ENCODE measurements around the gene PSEN2.
A peak's percentile ranks its signal among the peaks of the same experiment; 100 is the strongest.
"Not testable (repeated sequence)": the region's sequence is repeated elsewhere in the genome, so short reads cannot be mapped to it uniquely, and the experiment has no call there.

Gene PSEN2

GRCh38 chr1:226916497-226916896, 46.1 kb downstream of the PSEN2 start:
- DNase-seq (ENCODE audit: low spot score), result no peak

- DNase-seq (ENCODE audit: low spot score), result no peak
Measured at GRCh38 chr1:226919587-226919986, 49.2 kb downstream of the PSEN2 start.

DNA sequence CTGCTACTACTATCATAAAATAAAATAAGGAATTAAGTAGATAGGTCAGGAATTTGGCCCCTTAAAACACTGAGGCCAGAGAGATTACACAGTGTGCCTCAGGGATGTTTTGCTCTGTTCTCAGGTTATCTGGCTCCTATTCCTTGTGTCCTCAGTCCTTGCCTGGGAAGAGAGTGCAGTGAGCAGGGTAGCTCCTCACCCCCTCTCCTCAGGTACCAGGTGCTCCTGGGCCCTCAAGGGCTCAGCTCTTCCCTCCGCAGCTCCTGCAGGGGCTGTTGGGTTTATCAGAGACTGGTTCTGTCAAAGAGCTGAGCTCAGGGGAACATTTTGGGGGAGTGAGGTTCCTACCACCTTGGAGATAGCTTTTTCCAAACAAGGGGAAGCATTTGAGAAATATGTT, 49.6 kb downstream of the PSEN2 start:
- DNase-seq (ENCODE audit: low spot score), result no peak

DNA sequence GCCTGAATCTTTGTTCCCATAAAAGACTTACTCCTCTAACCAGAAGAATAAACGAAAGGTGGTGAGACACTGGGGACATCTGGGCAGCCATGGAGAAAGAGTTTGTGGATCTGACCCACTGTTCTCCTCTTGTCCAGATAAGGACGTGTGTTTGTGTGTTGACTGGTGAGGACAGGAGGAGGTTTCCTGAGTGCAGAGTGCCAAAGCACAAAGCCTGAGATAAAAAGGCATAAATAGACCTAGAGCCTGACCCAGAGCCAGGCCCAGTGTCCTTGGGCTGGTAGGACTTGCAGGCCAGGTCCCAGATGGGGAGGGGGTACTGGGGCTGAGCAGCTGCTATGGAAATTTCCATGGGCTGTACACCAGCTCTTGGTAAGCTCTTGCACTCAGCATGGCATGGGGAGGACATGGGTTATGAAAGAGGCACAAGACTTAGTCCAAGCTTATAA, 50.1 kb downstream of the PSEN2 start:
- DNase-seq (ENCODE audit: low spot score), result no peak

DNA sequence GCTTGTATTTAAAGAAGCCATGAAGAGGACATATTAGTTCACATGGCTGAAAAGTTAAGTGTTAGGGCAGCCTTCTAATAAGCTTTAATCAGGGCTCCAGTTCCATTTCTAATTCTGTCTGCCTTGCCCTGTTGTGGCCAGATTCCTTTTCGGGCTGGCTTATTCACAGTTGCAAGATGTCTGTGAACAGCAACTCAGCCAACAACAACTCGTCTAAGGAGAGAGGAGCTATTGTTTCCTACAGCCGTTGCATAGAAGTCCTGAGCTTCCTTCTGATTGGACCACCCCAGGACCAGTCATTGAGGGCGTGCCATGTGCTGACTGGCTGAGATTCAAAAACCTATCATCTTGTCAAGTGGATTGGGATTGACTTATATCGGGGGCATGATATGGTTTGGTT, 51.1 kb downstream of the PSEN2 start:
- DNase-seq (ENCODE audit: low spot score), result no peak

- not testable (repeated sequence) for DNase-seq (ENCODE audit: low spot score)
Measured at GRCh38 chr1:226929260-226930111, 59.1 kb downstream of the PSEN2 start.

DNA sequence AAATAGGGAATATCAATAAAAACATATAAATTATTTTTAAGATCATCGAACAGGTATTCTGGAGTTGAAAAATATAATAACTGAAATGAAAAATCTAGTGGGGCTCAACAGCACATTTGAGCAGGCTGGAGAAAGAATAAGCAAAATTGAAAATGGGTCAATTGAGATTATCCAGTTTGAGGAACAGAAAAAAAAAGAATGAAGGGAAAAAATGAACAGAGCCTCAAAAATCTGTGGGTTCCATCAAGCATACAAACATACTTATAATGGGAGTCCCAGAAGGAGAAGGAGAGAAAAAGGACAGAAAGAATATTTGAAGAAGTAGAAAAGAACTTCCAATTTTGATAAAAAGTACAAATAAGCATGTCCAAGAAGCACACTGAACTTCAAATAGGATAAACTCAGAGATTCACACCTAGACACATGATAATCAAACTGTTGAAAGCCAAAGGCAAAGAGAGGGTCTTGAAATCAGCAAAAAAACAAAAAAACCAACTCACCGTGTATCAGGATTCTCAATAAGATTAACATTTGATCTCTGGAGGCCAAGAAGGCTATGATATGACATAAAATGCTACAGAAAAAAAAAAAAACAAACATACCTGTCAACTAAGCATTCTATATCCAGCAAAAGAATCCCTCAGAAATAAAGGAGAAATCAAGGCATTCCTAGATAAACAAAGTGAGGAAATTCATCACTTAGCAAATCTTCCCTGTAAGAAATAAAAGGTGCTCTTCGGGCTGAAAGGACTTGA, 64.2 kb downstream of the PSEN2 start:
- DNase-seq (ENCODE audit: low spot score), result no peak

- DNase-seq (ENCODE audit: low spot score), result no peak
Measured at GRCh38 chr1:226937940-226938725, 67.7 kb downstream of the PSEN2 start.

DNA sequence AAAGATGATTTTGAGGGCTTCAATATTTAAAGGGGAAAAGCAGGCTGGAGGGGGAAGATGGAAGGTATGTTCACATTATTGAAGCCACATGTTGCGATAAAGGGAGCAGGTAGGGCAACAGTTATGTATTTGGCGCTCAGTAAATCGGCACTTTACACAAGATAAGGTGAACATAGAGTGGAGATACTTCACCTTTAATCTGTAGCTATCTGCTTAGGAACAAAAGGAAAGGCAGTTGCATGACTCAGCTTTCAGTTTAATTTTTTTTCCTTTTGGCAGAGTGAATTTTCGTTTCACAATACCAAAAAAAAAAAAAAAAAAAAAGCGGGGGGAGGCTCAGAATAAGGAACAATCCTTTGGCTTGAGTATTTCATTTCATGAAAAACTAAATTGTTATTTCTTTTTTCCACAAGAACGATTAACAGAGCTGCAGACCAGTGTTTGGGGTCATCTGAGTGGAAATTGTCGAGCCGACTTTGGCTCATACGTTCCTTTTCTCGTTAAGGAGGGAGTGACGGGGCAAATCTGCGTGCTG, 68.6 kb downstream of the PSEN2 start:
- peak; percentile 33 for DNase-seq (ENCODE audit: low spot score)

DNA sequence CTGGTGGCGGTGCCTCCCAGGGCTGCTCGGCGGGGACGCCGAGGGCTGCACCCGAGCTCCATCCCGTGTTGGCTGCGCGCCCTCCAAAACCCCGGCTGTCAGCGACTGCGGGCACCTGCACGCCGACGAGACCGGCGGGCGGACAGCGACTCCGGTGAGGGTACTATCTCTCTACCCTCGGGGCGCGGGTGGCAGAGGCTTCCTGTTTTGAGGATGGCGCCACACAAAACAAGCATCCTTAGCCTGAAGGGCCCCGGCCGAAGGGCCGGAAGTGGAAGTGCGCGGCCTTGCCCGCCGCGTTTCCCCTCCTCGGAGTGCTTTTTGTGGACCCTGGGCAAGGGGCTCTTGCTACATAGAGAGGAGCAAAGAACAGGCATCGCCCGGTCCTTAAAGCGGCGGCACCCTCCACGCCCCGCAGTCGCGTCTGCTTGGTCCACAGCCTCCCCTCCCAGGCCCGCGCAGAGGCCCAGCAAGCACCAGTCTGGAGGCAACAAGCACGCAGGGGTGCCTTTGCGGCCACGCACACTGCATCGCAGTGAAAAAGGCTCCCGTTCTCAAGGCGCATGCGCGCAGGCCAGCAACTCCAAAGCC, 69.1 kb downstream of the PSEN2 start:
- DNase-seq (ENCODE audit: low spot score), result peak; percentile 66

GRCh38 chr1:226940029-226940805, 69.8 kb downstream of the PSEN2 start, which contains the start of gene COQ8A:
TSS of gene COQ8A (plus strand) at chr1:226940294. CDS start at chr1:226961386, 21,092 bp downstream.
- DNase-seq (ENCODE audit: low spot score), result peak; percentile 99

DNA sequence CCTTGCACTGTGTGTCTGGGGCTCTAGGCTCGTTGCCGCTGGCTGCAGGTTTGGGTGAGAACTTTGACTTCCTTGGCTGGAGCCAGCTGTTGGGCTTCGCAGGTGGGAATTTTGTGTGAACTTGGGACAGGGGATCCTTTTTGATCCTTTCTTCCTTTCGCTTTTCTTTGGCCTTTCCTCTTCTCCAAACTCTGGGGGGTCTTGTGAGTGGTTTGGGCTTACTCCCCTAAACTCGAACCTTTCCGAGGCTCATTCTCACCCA, 70.3 kb downstream of the PSEN2 start:
- no peak for DNase-seq (ENCODE audit: low spot score)

DNA sequence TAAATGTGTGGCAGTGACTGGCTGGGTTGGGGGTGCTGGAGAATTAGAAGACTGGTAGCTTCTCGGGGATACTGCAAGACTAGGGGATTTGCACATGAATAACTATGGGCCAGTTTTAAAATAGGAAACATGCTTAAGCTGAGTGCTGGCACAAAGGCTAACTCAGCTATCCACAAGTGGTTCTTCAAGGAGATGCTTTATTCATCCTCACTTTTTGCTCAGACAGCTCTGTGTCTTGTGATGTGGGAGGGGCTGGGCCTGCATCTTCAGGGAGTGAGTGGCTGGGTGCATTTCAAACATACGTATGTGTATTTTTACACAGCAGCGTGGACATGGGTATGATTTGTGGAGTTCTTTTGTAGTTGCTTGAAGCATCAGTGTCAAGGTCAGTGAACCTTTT, 72.0 kb downstream of the PSEN2 start:
- DNase-seq (ENCODE audit: low spot score), result no peak

GRCh38 chr1:226943156-226943555, 72.7 kb downstream of the PSEN2 start:
- no peak for DNase-seq (ENCODE audit: low spot score)

- no peak for DNase-seq (ENCODE audit: low spot score)
Measured at GRCh38 chr1:226943927-226944326, 73.5 kb downstream of the PSEN2 start.

DNA sequence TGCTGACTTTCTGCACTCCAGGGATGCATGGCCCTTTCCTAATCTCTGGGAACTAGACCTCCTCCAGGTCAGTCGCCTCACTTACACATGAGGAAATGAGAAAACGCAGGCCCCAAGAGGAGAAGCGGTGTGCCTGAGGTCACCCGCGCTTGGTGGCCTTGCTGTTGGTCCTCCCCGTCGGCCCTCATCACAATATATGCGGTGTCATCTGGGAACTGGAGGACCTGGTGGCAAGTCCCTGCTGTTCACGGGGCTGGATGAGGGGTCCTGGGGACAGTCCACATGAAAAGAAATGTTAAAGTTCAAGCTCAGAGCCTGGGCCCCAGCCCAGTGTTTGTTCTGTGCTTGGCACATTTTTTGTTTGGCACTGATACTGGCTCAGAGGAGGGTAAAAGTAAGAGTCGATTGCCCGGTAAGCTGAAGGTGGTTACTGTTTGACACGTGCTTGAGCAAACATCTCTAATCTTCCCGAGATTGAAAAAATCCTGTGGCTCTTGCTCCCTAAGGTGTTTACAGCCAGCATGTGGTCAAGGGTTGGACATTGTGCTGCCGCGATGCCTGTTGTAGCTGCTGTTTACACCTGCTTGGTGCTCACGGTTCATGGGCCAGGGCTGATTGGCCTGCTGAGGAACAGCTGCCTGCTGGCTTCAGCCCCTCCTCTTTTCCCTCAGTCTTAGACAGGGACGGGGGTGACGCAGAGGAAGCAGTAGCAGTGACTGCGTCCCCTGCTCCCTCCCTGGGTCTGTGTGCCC, 74.9 kb downstream of the PSEN2 start:
- DNase-seq (ENCODE audit: low spot score), result no peak

Measured in activated CD4-positive, alpha-beta T cell treated with anti-CD3 and anti-CD28 coated beads, Interleukin-2, Interleukin-4, amounts not matched to agents 100 ng/mL and 50 ng/mL, durations not matched to agents 16 hours and 8 hours (primary cell).